Panc1 (cell line): Measurements from ENCODE around the gene CCR9. TPM values are rescaled to one million over a fixed set of nuclear protein-coding genes. Genes with fewer than 3 reads are reported as not detected.

Source experiments
- ATAC-seq: fragments of 200-7000 bp; cut with Tn5 transposase; 2 replicates; pipeline ENCODE4 v1.9.1; 2020; ENCODE audit warnings: mild to moderate bottlenecking, moderate library complexity
- BruUV-seq: library from RNA; stranded (reverse); fragments of 400-500 nt; replicated peaks from 2 replicates; lab custom pipeline; 2021; lab: Mats Ljungman, UMichigan
- CTCF ChIA-PET: fragments of 300-600 bp; sonication (Branson Sonifier 250); formaldehyde crosslinking; loops from one replicate; lab custom pipeline; 2022; ENCODE audit warnings: antibody characterized with exemption; lab: Charles Lee
- POLR2A ChIA-PET: fragments of 300-600 bp; sonication (Branson Sonifier 250); formaldehyde crosslinking; loops from one replicate; lab custom pipeline; 2022; ENCODE audit warnings: antibody characterized with exemption; lab: Charles Lee
- DNase-seq: peaks from one replicate; pipeline ENCODE4 v3.0.0-alpha.2; 2010; ENCODE audit warnings: low read depth, low spot score
- H3K27ac ChIP-seq: 2 replicates; pipeline ENCODE4 v1.5.1; 2011; ENCODE audit warnings: mild to moderate bottlenecking, low read length, inconsistent platforms
- H3K27me3 ChIP-seq: fragments of 200-500 bp; sonication (Bioruptor generic); 2 replicates; pipeline ENCODE4 v1.6.0; 2014; ENCODE audit warnings: low read length, inconsistent platforms; ENCODE audit not compliant: control insufficient read depth, insufficient read depth
- H3K36me3 ChIP-seq: fragments of 200-500 bp; sonication (Bioruptor generic); 2 replicates; pipeline ENCODE4 v1.5.1; 2014; ENCODE audit warnings: inconsistent platforms, mild to moderate bottlenecking, low read length, moderate library complexity; ENCODE audit not compliant: control insufficient read depth, insufficient read depth
- H3K4me1 ChIP-seq: 2 replicates; pipeline ENCODE4 v1.5.1; 2011; ENCODE audit warnings: inconsistent platforms, mild to moderate bottlenecking, low read length, moderate library complexity; ENCODE audit not compliant: control insufficient read depth, insufficient read depth
- H3K4me3 ChIP-seq, 2 experiments: 2 replicates each; pipeline ENCODE4 v1.5.1; 2011 to 2012; ENCODE audit warnings: low read depth in 2 of 2, low read length in 2 of 2, mild to moderate bottlenecking in 2 of 2, inconsistent platforms in 1 of 2, moderate library complexity in 1 of 2
- H3K9me3 ChIP-seq: fragments of 200-500 bp; sonication (Bioruptor generic); 2 replicates; pipeline ENCODE4 v1.5.1; 2014; ENCODE audit warnings: low read depth, mild to moderate bottlenecking, inconsistent platforms, low read length, moderate library complexity; ENCODE audit not compliant: control insufficient read depth, insufficient read depth
- POLR2AphosphoS5 ChIP-seq: IDR thresholded peaks from 2 replicates; pipeline ENCODE4 v1.6.1; 2012; ENCODE audit warnings: mild to moderate bottlenecking, low read depth, low read length, moderate library complexity
- SIN3A ChIP-seq: IDR thresholded peaks from 2 replicates; pipeline ENCODE4 v1.6.1; 2012; ENCODE audit warnings: low read depth, mild to moderate bottlenecking, low read length, moderate library complexity, borderline replicate concordance; ENCODE audit not compliant: insufficient read depth
- TCF7L2 ChIP-seq: IDR thresholded peaks from 2 replicates; pipeline ENCODE4 v1.6.1; 2011; ENCODE audit warnings: mild to moderate bottlenecking, low read depth, low read length, inconsistent platforms
- in situ Hi-C: cut with HindIII; loops from 2 replicates; pipeline ENCODE4 v1.10.0; 2016; ENCODE audit warnings: low sequenced_read_pairs, low pct_unique_long_range_greater_than_20kb
- intact Hi-C: fragments of 100-400 bp; cut with micrococcal nuclease; formaldehyde crosslinking; loops from one replicate; pipeline ENCODE4 v1.10.0; 2022; ENCODE audit not compliant: unreplicated experiment
- total RNA-seq: library from RNA; stranded (reverse); gene quantifications from one replicate; pipeline ENCODE4 v1.2.1, GENCODE V29; 2021; ENCODE audit not compliant: unreplicated experiment
- TF ChIP-seq, protein P1 (sequence below), 2 experiments: IDR thresholded peaks; 2 replicates each; pipeline ENCODE4 v1.6.1; 2011 to 2012; ENCODE audit warnings: low read depth in 2 of 2, control low read depth in 1 of 2, low read length in 1 of 2, mild to moderate bottlenecking in 1 of 2, moderate library complexity in 1 of 2; ENCODE audit not compliant: insufficient read depth in 1 of 2
- TF ChIP-seq, protein P2 (sequence below): fragments of 450-650 bp; IDR thresholded peaks from 2 replicates; pipeline ENCODE4 v1.5.1; 2017; ENCODE audit warnings: mild to moderate bottlenecking

The CCR9 gene
- total RNA-seq, 1 experiment from 2014 or later = not detected

DNA sequence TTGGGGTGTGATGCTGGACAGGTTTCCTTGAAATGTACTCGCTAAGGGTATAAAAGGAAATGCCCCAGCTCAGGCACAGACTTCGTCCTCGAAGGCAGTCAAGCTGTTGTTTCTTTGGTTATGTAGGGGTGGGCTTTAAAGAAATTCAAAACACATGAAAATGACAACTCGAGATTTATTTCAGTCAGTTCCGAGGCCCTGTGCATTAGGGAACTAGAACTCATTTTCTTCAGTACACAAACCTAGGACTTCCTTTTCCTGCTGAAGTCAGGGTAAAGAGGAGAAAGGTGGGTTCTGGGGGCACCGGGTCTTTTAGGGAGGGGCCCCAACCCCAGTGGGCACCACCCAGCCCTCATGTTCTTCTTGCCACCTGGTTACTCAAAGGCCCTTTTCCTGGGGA lies 7.7 kb downstream of the CCR9 start:
- in situ Hi-C loops = no loop called here
- CTCF ChIA-PET = no interaction called here
- no peaks in the 10 kb centered on the region for H3K36me3 ChIP-seq
- no peaks in the 10 kb centered on the region for H3K9me3 ChIP-seq
- H3K27me3 ChIP-seq = peaks cover 2% of the 10 kb centered on the region; the same call in 1 of the 2 replicates
- H3K27ac ChIP-seq = no peak overlapping the region
- TF ChIP-seq SIN3A (no peak), TCF7L2 (no peak), POLR2AphosphoS5 (no peak)
- TF ChIP-seq, protein P1, sequence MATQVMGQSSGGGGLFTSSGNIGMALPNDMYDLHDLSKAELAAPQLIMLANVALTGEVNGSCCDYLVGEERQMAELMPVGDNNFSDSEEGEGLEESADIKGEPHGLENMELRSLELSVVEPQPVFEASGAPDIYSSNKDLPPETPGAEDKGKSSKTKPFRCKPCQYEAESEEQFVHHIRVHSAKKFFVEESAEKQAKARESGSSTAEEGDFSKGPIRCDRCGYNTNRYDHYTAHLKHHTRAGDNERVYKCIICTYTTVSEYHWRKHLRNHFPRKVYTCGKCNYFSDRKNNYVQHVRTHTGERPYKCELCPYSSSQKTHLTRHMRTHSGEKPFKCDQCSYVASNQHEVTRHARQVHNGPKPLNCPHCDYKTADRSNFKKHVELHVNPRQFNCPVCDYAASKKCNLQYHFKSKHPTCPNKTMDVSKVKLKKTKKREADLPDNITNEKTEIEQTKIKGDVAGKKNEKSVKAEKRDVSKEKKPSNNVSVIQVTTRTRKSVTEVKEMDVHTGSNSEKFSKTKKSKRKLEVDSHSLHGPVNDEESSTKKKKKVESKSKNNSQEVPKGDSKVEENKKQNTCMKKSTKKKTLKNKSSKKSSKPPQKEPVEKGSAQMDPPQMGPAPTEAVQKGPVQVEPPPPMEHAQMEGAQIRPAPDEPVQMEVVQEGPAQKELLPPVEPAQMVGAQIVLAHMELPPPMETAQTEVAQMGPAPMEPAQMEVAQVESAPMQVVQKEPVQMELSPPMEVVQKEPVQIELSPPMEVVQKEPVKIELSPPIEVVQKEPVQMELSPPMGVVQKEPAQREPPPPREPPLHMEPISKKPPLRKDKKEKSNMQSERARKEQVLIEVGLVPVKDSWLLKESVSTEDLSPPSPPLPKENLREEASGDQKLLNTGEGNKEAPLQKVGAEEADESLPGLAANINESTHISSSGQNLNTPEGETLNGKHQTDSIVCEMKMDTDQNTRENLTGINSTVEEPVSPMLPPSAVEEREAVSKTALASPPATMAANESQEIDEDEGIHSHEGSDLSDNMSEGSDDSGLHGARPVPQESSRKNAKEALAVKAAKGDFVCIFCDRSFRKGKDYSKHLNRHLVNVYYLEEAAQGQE (IDR thresholded peaks at IDR 0.05; ENCODE audit: insufficient read depth in 1 of 2, low read depth in 2 of 2, low read length in 1 of 2) = no peak
- TF ChIP-seq, protein P2, sequence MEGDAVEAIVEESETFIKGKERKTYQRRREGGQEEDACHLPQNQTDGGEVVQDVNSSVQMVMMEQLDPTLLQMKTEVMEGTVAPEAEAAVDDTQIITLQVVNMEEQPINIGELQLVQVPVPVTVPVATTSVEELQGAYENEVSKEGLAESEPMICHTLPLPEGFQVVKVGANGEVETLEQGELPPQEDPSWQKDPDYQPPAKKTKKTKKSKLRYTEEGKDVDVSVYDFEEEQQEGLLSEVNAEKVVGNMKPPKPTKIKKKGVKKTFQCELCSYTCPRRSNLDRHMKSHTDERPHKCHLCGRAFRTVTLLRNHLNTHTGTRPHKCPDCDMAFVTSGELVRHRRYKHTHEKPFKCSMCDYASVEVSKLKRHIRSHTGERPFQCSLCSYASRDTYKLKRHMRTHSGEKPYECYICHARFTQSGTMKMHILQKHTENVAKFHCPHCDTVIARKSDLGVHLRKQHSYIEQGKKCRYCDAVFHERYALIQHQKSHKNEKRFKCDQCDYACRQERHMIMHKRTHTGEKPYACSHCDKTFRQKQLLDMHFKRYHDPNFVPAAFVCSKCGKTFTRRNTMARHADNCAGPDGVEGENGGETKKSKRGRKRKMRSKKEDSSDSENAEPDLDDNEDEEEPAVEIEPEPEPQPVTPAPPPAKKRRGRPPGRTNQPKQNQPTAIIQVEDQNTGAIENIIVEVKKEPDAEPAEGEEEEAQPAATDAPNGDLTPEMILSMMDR = no peak
- no peak overlapping the region for H3K4me3 ChIP-seq
- POLR2A ChIA-PET = no interaction called here
- DNase-seq (no peak), ATAC-seq (no peak)
- H3K4me1 ChIP-seq = no peaks in the 10 kb centered on the region
- no TSS peak for BruUV-seq
- intact Hi-C loops = no loop called here

DNA sequence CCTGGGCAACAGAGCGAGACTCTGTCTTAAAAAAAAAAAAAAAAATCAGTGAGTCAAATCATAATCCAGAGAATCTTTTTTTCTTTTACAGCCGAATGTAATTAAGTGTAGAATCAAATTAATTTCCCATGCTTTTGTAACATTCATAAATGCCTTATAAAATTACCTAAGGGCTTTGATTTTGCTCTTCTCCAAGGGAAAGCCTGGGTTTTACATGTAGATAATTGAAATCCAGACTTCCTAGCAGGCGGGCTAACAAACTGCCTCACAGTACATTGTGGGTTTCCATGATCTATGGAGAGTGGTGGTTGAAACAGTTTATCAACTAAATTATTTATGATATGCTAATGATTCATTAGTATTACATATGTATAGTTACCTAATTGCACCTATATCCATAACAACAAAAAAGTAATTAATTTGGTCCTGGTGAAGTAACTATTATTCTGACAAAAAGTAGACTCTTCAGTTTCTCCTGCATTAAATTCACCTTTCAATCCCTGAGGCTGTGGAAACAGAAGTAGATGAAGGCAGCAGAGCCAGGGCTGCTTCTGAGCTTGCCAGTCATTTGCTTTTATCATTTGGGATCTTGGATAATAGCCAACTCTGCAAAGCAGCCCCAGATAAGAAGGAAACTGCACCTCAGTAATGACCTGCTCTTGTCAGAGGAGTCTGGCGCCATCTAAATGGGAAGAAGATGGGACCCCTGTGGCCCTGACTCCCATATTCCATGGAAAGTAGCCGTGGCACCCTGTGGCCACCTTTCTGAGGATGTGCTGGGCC lies 9.5 kb downstream of the CCR9 start:
- Histone ChIP-seq H3K4me3 (no peak overlapping the region), H3K9me3 (no peaks in the 10 kb centered on the region), H3K36me3 (no peaks in the 10 kb centered on the region), H3K4me1 (no peaks in the 10 kb centered on the region), H3K27ac (no peak overlapping the region), H3K27me3 (peaks cover 2% of the 10 kb centered on the region; the same call in 1 of the 2 replicates)
- POLR2A ChIA-PET = no interaction called here
- no peak for DNase-seq
- intact Hi-C loops (no loop called here), in situ Hi-C loops (no loop called here)
- ATAC-seq = no peak
- CTCF ChIA-PET = no interaction called here
- no peak for TF ChIP-seq SIN3A
- TF ChIP-seq TCF7L2 = no peak
- no peak for TF ChIP-seq POLR2AphosphoS5
- TF ChIP-seq, protein P2 = no peak
- TF ChIP-seq, protein P1 (IDR thresholded peaks at IDR 0.05; ENCODE audit: insufficient read depth in 1 of 2, low read depth in 2 of 2, low read length in 1 of 2) = no peak
- BruUV-seq = no TSS peak
